ENCODE results near the gene LRP5.

DNA sequence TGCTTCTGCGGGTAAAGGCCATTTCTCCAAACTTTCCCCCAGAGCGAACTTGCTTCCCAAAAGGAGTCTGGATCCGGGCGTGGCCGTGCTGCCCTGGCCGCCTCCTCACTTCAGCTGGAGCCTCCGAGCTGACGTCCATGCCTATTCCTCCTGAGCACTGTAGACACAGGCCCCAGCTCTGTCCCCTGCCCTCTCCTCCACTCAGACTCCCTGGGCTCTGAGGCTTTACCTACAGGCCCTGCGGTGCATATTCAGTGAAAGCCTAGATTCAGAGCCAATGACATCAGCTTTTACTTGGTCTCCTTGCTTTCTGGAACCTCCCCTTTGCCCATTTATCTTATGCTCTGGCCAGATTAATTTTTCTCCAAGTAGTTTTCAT, 9.7 kb downstream of the LRP5 start:
- TF ChIP-seq, protein P1, sequence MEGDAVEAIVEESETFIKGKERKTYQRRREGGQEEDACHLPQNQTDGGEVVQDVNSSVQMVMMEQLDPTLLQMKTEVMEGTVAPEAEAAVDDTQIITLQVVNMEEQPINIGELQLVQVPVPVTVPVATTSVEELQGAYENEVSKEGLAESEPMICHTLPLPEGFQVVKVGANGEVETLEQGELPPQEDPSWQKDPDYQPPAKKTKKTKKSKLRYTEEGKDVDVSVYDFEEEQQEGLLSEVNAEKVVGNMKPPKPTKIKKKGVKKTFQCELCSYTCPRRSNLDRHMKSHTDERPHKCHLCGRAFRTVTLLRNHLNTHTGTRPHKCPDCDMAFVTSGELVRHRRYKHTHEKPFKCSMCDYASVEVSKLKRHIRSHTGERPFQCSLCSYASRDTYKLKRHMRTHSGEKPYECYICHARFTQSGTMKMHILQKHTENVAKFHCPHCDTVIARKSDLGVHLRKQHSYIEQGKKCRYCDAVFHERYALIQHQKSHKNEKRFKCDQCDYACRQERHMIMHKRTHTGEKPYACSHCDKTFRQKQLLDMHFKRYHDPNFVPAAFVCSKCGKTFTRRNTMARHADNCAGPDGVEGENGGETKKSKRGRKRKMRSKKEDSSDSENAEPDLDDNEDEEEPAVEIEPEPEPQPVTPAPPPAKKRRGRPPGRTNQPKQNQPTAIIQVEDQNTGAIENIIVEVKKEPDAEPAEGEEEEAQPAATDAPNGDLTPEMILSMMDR (IDR thresholded peaks at IDR 0.05): no peak
- TF ChIP-seq POLR2AphosphoS5 (IDR thresholded peaks at IDR 0.05) (no peak), POLR2A (IDR thresholded peaks at IDR 0.05) (no peak), EP300 (IDR thresholded peaks at IDR 0.05) (no peak)
